HL-60 (cell line): ENCODE data around the gene CACNA1I.

Source experiments
- DNase-seq, 2 experiments: peaks; one replicate each; pipeline ENCODE4 v3.0.0-alpha.2; 2010 to 2020; ENCODE audit warnings: low read depth in 1 of 2, low spot score in 1 of 2
- H3K27ac ChIP-seq: fragments of 250-450 bp; sonication (Bioruptor Pico); replicated peaks from 2 replicates; pipeline ENCODE4 v1.5.1; 2020; ENCODE audit warnings: mild to moderate bottlenecking, moderate library complexity
- H3K27me3 ChIP-seq: fragments of 250-450 bp; sonication (Bioruptor Pico); 2 replicates; pipeline ENCODE4 v1.5.1; 2021; ENCODE audit warnings: mild to moderate bottlenecking, moderate library complexity; ENCODE audit not compliant: insufficient read depth, poor library complexity, severe bottlenecking
- H3K4me3 ChIP-seq: replicated peaks from 2 replicates; pipeline ENCODE4 v1.5.1; 2011; ENCODE audit warnings: mild to moderate bottlenecking, control low read depth, low read length; ENCODE audit not compliant: insufficient read depth
- GABPA ChIP-seq: IDR thresholded peaks from 2 replicates; pipeline ENCODE4 v1.6.1; 2012; ENCODE audit warnings: low read depth
- POLR2AphosphoS5 ChIP-seq: IDR thresholded peaks from 2 replicates; pipeline ENCODE4 v1.6.1; 2012; ENCODE audit warnings: low read depth
- REST ChIP-seq: IDR thresholded peaks from 2 replicates; pipeline ENCODE4 v1.6.1; 2012; ENCODE audit warnings: low read depth; ENCODE audit not compliant: insufficient replicate concordance
- SPI1 ChIP-seq: IDR thresholded peaks from 2 replicates; pipeline ENCODE4 v1.6.1; 2012; ENCODE audit warnings: low read depth, mild to moderate bottlenecking, borderline replicate concordance
- TF ChIP-seq, protein P1 (sequence below): IDR thresholded peaks from one replicate; pipeline ENCODE4 v1.5.1; 2011; ENCODE audit warnings: low read length, control low read depth, inconsistent platforms; ENCODE audit not compliant: insufficient read depth

CACNA1I gene

DNA sequence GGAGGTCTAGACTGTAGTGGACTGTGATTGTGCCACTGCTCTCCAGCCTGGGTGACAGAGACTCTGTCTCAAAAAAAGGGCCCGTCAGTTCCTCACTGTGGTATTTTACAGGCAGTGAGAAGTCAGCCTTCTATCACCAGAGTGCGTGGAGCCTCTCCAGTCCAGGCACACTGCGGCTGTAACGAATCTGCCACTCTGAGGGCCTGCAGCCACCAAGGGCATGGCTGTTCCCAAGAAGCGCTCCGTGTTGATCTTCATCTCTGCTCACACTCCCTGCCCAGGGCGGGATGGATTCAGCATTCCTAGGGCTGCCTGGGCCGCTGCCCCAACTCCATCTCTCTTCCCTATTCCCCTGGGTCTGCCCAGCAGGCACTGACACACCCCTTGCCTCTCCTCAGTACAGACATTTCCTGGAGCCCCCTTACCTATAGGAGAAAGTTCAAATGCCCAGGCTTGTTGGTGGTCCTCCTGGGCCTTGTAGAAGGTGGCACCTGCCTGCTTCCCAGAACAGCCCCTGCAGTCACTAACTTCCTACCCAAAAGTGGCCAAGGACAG, 148.4 kb downstream of the CACNA1I start:
- TF ChIP-seq SPI1 = no peak
- TF ChIP-seq POLR2AphosphoS5 = no peak
- no peak for TF ChIP-seq GABPA
- TF ChIP-seq, protein P1, sequence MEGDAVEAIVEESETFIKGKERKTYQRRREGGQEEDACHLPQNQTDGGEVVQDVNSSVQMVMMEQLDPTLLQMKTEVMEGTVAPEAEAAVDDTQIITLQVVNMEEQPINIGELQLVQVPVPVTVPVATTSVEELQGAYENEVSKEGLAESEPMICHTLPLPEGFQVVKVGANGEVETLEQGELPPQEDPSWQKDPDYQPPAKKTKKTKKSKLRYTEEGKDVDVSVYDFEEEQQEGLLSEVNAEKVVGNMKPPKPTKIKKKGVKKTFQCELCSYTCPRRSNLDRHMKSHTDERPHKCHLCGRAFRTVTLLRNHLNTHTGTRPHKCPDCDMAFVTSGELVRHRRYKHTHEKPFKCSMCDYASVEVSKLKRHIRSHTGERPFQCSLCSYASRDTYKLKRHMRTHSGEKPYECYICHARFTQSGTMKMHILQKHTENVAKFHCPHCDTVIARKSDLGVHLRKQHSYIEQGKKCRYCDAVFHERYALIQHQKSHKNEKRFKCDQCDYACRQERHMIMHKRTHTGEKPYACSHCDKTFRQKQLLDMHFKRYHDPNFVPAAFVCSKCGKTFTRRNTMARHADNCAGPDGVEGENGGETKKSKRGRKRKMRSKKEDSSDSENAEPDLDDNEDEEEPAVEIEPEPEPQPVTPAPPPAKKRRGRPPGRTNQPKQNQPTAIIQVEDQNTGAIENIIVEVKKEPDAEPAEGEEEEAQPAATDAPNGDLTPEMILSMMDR = no peak
- TF ChIP-seq REST = no peak
- Histone ChIP-seq H3K27me3 (no peaks in the 10 kb centered on the region), H3K4me3 (no peak overlapping the region), H3K27ac (no peak overlapping the region)
- DNase-seq = no peak

- DNase-seq = no peak
- TF ChIP-seq, protein P1 = no peak
- H3K27ac ChIP-seq = no peak overlapping the region
These were observed 149.3 kb downstream of the CACNA1I start for GRCh38 chr22:39719559-39720450.

GRCh38 chr22:39721206-39722031, 150.9 kb downstream of the CACNA1I start:
- no peaks in the 10 kb centered on the region for H3K27me3 ChIP-seq
- no peak overlapping the region for H3K4me3 ChIP-seq
- TF ChIP-seq, protein P1 = no peak
- TF ChIP-seq POLR2AphosphoS5 = no peak
- no peak for TF ChIP-seq REST
- no peak for TF ChIP-seq SPI1
- no peak for TF ChIP-seq GABPA
- DNase-seq = no peak
- H3K27ac ChIP-seq = no peak overlapping the region

More at GRCh38 chr22:39719559-39720450, 149.3 kb downstream of the CACNA1I start:
- no peak overlapping the region for H3K4me3 ChIP-seq
- no peaks in the 10 kb centered on the region for H3K27me3 ChIP-seq
